ENCODE data around the gene C3orf62. TPM values are rescaled to one million over a fixed set of nuclear protein-coding genes. Genes with fewer than 3 reads are reported as not detected.
"Not testable (repeated sequence)": the region's sequence is repeated elsewhere in the genome, so short reads cannot be mapped to it uniquely, and the experiment has no call there.

Gene C3orf62
- total RNA-seq, 1 donor from 2014 or later, result 0.92 TPM

- TF ChIP-seq CTCF (conservative IDR thresholded peaks at IDR 0.05; ENCODE audit: low read depth, low read length), result no peak
- no peak for DNase-seq (ENCODE audit: low read depth)
- H3K4me3 ChIP-seq (ENCODE audit: low read depth, low read length), result no peak overlapping the region
Observed at GRCh38 chr3:49255718-49256511, 21.1 kb downstream of the C3orf62 start.

- no peak for TF ChIP-seq CTCF (conservative IDR thresholded peaks at IDR 0.05; ENCODE audit: low read depth, low read length)
- no peak overlapping the region for H3K4me3 ChIP-seq (ENCODE audit: low read depth, low read length)
- no peak for DNase-seq (ENCODE audit: low read depth)
Observed at GRCh38 chr3:49255112-49255511, 21.9 kb downstream of the C3orf62 start.

- DNase-seq (ENCODE audit: low read depth), result no peak
- TF ChIP-seq CTCF (conservative IDR thresholded peaks at IDR 0.05; ENCODE audit: low read depth, low read length), result no peak
- H3K4me3 ChIP-seq (ENCODE audit: low read depth, low read length), result no peak overlapping the region
Observed at GRCh38 chr3:49253512-49253911, 23.5 kb downstream of the C3orf62 start.

GRCh38 chr3:49248840-49249227 is 28.2 kb downstream of the C3orf62 start:
- DNase-seq (ENCODE audit: low read depth), result peak; percentile 37
- no peak overlapping the region for H3K4me3 ChIP-seq (ENCODE audit: low read depth, low read length)
- no peak for TF ChIP-seq CTCF (conservative IDR thresholded peaks at IDR 0.05; ENCODE audit: low read depth, low read length)

GRCh38 chr3:49244581-49245205 is 32.3 kb downstream of the C3orf62 start:
- no peak for TF ChIP-seq CTCF (conservative IDR thresholded peaks at IDR 0.05; ENCODE audit: low read depth, low read length)
- no peak for DNase-seq (ENCODE audit: low read depth)
- no peak overlapping the region for H3K4me3 ChIP-seq (ENCODE audit: low read depth, low read length)

- H3K4me3 ChIP-seq (ENCODE audit: low read depth, low read length), result not testable (repeated sequence)
Observed at GRCh38 chr3:49240091-49240490, 36.9 kb downstream of the C3orf62 start.

GRCh38 chr3:49238274-49239127 is 38.5 kb downstream of the C3orf62 start:
- TF ChIP-seq CTCF (conservative IDR thresholded peaks at IDR 0.05; ENCODE audit: low read depth, low read length), result no peak
- no peak for DNase-seq (ENCODE audit: low read depth)
- no peak overlapping the region for H3K4me3 ChIP-seq (ENCODE audit: low read depth, low read length)

More at GRCh38 chr3:49240091-49240490, 36.9 kb downstream of the C3orf62 start:
- DNase-seq (ENCODE audit: low read depth), result not testable (repeated sequence)
